ENCODE measurements around the gene RFTN1. TPM values are rescaled to one million over a fixed set of nuclear protein-coding genes. Genes with fewer than 3 reads are reported as not detected.

The RFTN1 gene
- total RNA-seq, 1 donor from 2014 or later = 34.7 TPM

GRCh38 chr3:16466822-16467221 lies 46.7 kb downstream of the RFTN1 start:
- no peak overlapping the region for H3K4me3 ChIP-seq (ENCODE audit: low read depth, low read length)
- TF ChIP-seq CTCF (conservative IDR thresholded peaks at IDR 0.05; ENCODE audit: low read depth, low read length) = no peak
- DNase-seq (ENCODE audit: low read depth) = no peak

GRCh38 chr3:16464511-16465148 lies 48.9 kb downstream of the RFTN1 start:
- DNase-seq (ENCODE audit: low read depth) = no peak
- no peak for TF ChIP-seq CTCF (conservative IDR thresholded peaks at IDR 0.05; ENCODE audit: low read depth, low read length)
- H3K4me3 ChIP-seq (ENCODE audit: low read depth, low read length) = no peak overlapping the region

- no peak overlapping the region for H3K4me3 ChIP-seq (ENCODE audit: low read depth, low read length)
- TF ChIP-seq CTCF (conservative IDR thresholded peaks at IDR 0.05; ENCODE audit: low read depth, low read length) = no peak
Observed at GRCh38 chr3:16463914-16464313, 49.6 kb downstream of the RFTN1 start.

GRCh38 chr3:16463119-16463518 lies 50.4 kb downstream of the RFTN1 start:
- no peak for TF ChIP-seq CTCF (conservative IDR thresholded peaks at IDR 0.05; ENCODE audit: low read depth, low read length)
- no peak overlapping the region for H3K4me3 ChIP-seq (ENCODE audit: low read depth, low read length)
- DNase-seq (ENCODE audit: low read depth) = no peak

More at GRCh38 chr3:16463914-16464313, 49.6 kb downstream of the RFTN1 start:
- DNase-seq (ENCODE audit: low read depth) = no peak

GRCh38 chr3:16462679-16463078 lies 50.8 kb downstream of the RFTN1 start:
- TF ChIP-seq CTCF (conservative IDR thresholded peaks at IDR 0.05; ENCODE audit: low read depth, low read length) = no peak
- H3K4me3 ChIP-seq (ENCODE audit: low read depth, low read length) = no peak overlapping the region
- DNase-seq (ENCODE audit: low read depth) = no peak

- H3K4me3 ChIP-seq (ENCODE audit: low read depth, low read length) = no peak overlapping the region
- no peak for TF ChIP-seq CTCF (conservative IDR thresholded peaks at IDR 0.05; ENCODE audit: low read depth, low read length)
- DNase-seq (ENCODE audit: low read depth) = no peak
Observed at GRCh38 chr3:16461463-16462245, 51.8 kb downstream of the RFTN1 start.

All from epithelial cell of proximal tubule (primary cell).